ENCODE results near the gene PACSIN1.

Gene PACSIN1

DNA sequence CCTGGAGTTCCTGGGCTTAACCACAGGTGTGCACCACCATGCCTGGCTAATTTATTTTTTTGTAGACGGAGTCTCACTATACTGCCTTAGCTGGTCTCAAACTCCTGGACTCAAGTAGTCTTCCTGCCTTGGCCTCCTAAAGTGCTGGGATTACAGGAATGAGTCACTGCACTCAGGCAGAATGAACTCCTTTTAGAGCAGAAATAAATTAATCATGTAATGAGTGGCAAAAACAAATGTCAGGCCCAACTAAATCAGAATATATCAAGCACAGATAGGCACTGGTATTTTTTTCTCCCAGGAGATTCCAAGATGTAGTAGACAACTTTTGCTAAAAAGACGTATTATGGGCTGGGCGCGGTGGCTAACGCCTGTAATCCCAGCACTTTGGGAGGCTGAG is 42.6 kb upstream of the PACSIN1 start:
- peaks cover 30% of the 10 kb centered on the region for H3F3A ChIP-seq (ENCODE audit: insufficient read depth)

DNA sequence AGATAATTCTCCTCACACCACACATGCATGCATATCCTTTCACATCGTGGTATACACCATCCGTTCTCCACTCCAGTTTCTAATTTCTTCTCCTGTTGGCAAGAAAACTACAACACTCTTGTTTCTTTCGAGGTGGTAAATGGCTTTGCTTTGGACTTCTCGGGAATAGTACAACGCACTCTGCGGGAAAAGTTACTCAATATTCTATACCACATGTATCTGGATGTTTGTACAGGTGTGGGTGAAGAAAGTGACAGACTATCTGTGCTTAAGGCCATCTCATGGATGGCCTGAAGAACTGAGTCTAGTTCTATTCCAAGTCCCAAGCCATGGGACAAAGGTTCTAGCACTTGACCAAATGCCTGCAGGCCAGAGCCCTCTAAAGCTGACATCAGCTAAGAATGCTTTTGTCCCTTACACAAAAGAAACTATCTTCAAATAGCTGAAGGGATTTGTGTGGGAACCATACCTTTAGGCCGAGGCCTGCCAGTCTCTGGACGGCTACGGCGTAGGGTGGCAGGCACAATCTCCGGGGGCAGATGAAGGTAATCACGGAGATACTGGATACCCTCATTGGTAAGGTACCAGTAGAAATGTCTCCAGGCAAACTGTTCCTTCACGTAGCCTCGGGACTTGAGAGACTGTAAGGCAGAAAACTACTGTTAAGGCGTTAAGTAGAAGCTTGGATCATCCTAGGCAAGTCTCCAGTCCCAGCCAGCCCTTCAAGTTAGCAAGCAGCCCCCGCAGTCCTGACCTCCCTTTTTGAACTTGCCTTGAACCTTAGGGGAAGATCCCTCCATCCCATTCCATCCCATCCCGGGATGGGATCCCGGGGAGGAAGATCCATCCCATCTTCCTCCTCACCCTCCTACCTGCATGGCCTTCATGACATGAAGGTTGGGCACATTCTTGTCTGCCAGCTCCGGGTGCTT is 41.4 kb upstream of the PACSIN1 start:
- H3K36me3 ChIP-seq (ENCODE audit: low read length), result peaks cover 50% of the 10 kb centered on the region
- peaks cover 28% of the 10 kb centered on the region for H3F3A ChIP-seq (ENCODE audit: insufficient read depth)
- H3K9me3 ChIP-seq (ENCODE audit: insufficient read depth, low read length), result no peaks in the 10 kb centered on the region
- H3K27me3 ChIP-seq (ENCODE audit: low read length), result no peaks in the 10 kb centered on the region
- peaks cover 9% of the 10 kb centered on the region; the same call in 1 of the 2 replicates for H4K20me1 ChIP-seq (ENCODE audit: low read depth, low read length)
- peak overlapping the region; percentile 73 for H3K4me2 ChIP-seq (ENCODE audit: low read depth, low read length, poor library complexity, severe bottlenecking)
- peak overlapping the region; percentile 55; the same call in 1 of the 2 replicates for H3K27ac ChIP-seq (ENCODE audit: low read depth, low read length)
- peak overlapping the region; percentile 81 for H3K9ac ChIP-seq (ENCODE audit: low read length)
- peak overlapping the region; percentile 67 for H3K4me3 ChIP-seq (ENCODE audit: insufficient read depth, low read length, poor library complexity, severe bottlenecking)
- TF ChIP-seq, protein P1, sequence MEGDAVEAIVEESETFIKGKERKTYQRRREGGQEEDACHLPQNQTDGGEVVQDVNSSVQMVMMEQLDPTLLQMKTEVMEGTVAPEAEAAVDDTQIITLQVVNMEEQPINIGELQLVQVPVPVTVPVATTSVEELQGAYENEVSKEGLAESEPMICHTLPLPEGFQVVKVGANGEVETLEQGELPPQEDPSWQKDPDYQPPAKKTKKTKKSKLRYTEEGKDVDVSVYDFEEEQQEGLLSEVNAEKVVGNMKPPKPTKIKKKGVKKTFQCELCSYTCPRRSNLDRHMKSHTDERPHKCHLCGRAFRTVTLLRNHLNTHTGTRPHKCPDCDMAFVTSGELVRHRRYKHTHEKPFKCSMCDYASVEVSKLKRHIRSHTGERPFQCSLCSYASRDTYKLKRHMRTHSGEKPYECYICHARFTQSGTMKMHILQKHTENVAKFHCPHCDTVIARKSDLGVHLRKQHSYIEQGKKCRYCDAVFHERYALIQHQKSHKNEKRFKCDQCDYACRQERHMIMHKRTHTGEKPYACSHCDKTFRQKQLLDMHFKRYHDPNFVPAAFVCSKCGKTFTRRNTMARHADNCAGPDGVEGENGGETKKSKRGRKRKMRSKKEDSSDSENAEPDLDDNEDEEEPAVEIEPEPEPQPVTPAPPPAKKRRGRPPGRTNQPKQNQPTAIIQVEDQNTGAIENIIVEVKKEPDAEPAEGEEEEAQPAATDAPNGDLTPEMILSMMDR (IDR thresholded peaks at IDR 0.05; ENCODE audit: insufficient read depth, low read length, poor library complexity, severe bottlenecking), result no peak
- TF ChIP-seq EZH2phosphoT487 (conservative IDR thresholded peaks at IDR 0.05; ENCODE audit: low read length), result no peak
- H3K9me2 ChIP-seq (replicated peaks; ENCODE audit: insufficient read depth, low read length), result no peaks in the 10 kb centered on the region
- no peak overlapping the region for H2AFZ ChIP-seq (ENCODE audit: low read depth, low read length, severe bottlenecking)
- peaks cover 51% of the 10 kb centered on the region for H3K79me2 ChIP-seq (ENCODE audit: insufficient read depth, low read length)

More for the DNA sequence above, 42.6 kb upstream of the PACSIN1 start:
- no peak overlapping the region for H2AFZ ChIP-seq (ENCODE audit: low read depth, low read length, severe bottlenecking)
- H3K4me2 ChIP-seq (ENCODE audit: low read depth, low read length, poor library complexity, severe bottlenecking), result no peak overlapping the region
- H3K9me2 ChIP-seq (replicated peaks; ENCODE audit: insufficient read depth, low read length), result no peaks in the 10 kb centered on the region
- H3K9ac ChIP-seq (ENCODE audit: low read length), result no peak overlapping the region
- H3K36me3 ChIP-seq (ENCODE audit: low read length), result peaks cover 56% of the 10 kb centered on the region
- H3K4me3 ChIP-seq (ENCODE audit: insufficient read depth, low read length, poor library complexity, severe bottlenecking), result no peak overlapping the region
- H4K20me1 ChIP-seq (ENCODE audit: low read depth, low read length), result peaks cover 9% of the 10 kb centered on the region; the same call in 1 of the 2 replicates
- TF ChIP-seq EZH2phosphoT487 (conservative IDR thresholded peaks at IDR 0.05; ENCODE audit: low read length), result no peak
- TF ChIP-seq, protein P1 (IDR thresholded peaks at IDR 0.05; ENCODE audit: insufficient read depth, low read length, poor library complexity, severe bottlenecking), result no peak
- H3K9me3 ChIP-seq (ENCODE audit: insufficient read depth, low read length), result no peaks in the 10 kb centered on the region
- no peak overlapping the region for H3K27ac ChIP-seq (ENCODE audit: low read depth, low read length)
- H3K79me2 ChIP-seq (ENCODE audit: insufficient read depth, low read length), result peaks cover 51% of the 10 kb centered on the region
- H3K27me3 ChIP-seq (ENCODE audit: low read length), result no peaks in the 10 kb centered on the region

DNA sequence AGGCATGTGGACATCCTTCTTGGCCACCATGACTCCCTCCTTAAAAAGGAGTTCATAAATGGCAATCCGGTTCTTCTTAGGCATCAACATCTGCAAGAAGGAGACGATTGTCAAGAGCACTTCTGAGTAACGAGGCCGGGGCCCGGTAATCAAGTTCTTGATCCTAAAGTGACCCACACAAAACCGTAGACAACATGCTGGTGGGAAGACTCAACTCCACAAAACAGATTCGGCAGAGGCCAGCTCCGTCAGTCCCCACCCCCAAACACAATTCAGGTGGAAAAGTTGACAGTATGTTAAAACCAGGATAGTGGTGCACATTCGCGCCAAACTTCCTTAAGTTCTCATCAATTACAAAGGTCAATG is 40.8 kb upstream of the PACSIN1 start:
- Histone ChIP-seq H3K9ac (ENCODE audit: low read length) (peak overlapping the region; percentile 81), H3K9me2 (replicated peaks; ENCODE audit: insufficient read depth, low read length) (no peaks in the 10 kb centered on the region), H3K36me3 (ENCODE audit: low read length) (peaks cover 44% of the 10 kb centered on the region), H3K9me3 (ENCODE audit: insufficient read depth, low read length) (no peaks in the 10 kb centered on the region), H4K20me1 (ENCODE audit: low read depth, low read length) (peaks cover 9% of the 10 kb centered on the region; the same call in 1 of the 2 replicates), H3K4me3 (ENCODE audit: insufficient read depth, low read length, poor library complexity, severe bottlenecking) (peak overlapping the region; percentile 67), H3K79me2 (ENCODE audit: insufficient read depth, low read length) (peaks cover 51% of the 10 kb centered on the region), H2AFZ (ENCODE audit: low read depth, low read length, severe bottlenecking) (no peak overlapping the region), H3K27ac (ENCODE audit: low read depth, low read length) (peak overlapping the region; percentile 55), H3K4me2 (ENCODE audit: low read depth, low read length, poor library complexity, severe bottlenecking) (peak overlapping the region; percentile 73), H3F3A (ENCODE audit: insufficient read depth) (peaks cover 23% of the 10 kb centered on the region), H3K27me3 (ENCODE audit: low read length) (no peaks in the 10 kb centered on the region)
- TF ChIP-seq, protein P1 (IDR thresholded peaks at IDR 0.05; ENCODE audit: insufficient read depth, low read length, poor library complexity, severe bottlenecking), result no peak

All from SU-DHL-6 (cell line).